GM23248 (cell line): ENCODE data around the gene PTPN20. TPM values are rescaled to one million over a fixed set of nuclear protein-coding genes. Genes with fewer than 3 reads are reported as not detected.

Source experiments
- DNase-seq: peaks from one replicate; pipeline ENCODE4 v3.0.0-alpha.2; 2015
- H2AFZ ChIP-seq: fragments of 200-600 bp; sonication (generic); 2 replicates; pipeline ENCODE4 v1.6.1; 2016; ENCODE audit warnings: antibody characterized with exemption
- H3F3A ChIP-seq: fragments of 200-600 bp; sonication (generic); 2 replicates; pipeline ENCODE4 v1.6.1; 2016; ENCODE audit warnings: mild to moderate bottlenecking, antibody characterized with exemption, mixed run types; ENCODE audit not compliant: insufficient read depth
- H3K27ac ChIP-seq: fragments of 200-600 bp; sonication (generic); 2 replicates; pipeline ENCODE4 v1.5.1; 2016; ENCODE audit warnings: mild to moderate bottlenecking
- H3K27me3 ChIP-seq: fragments of 200-600 bp; sonication (generic); replicated peaks from 2 replicates; pipeline ENCODE4 v1.6.1; 2016; ENCODE audit warnings: mild to moderate bottlenecking; ENCODE audit not compliant: insufficient read depth
- H3K36me3 ChIP-seq: fragments of 200-600 bp; sonication (generic); 2 replicates; pipeline ENCODE4 v1.6.1; 2016; ENCODE audit warnings: low read depth, mild to moderate bottlenecking
- H3K4me1 ChIP-seq: fragments of 200-600 bp; sonication (generic); 2 replicates; pipeline ENCODE4 v1.6.1; 2016; ENCODE audit warnings: mild to moderate bottlenecking; ENCODE audit not compliant: insufficient read depth
- H3K4me2 ChIP-seq: fragments of 200-600 bp; sonication (generic); one replicate; pipeline ENCODE4 v1.6.1; 2016; ENCODE audit warnings: mild to moderate bottlenecking; ENCODE audit not compliant: unreplicated experiment
- H3K4me3 ChIP-seq: fragments of 200-600 bp; sonication (generic); 2 replicates; pipeline ENCODE4 v1.5.1; 2016; ENCODE audit warnings: mild to moderate bottlenecking
- H3K79me2 ChIP-seq: fragments of 200-600 bp; sonication (generic); 2 replicates; pipeline ENCODE4 v1.6.1; 2016; ENCODE audit warnings: mild to moderate bottlenecking; ENCODE audit not compliant: insufficient read depth
- H3K9ac ChIP-seq: fragments of 200-600 bp; sonication (generic); 2 replicates; pipeline ENCODE4 v1.6.1; 2016; ENCODE audit warnings: mild to moderate bottlenecking
- H3K9me2 ChIP-seq: fragments of 200-600 bp; sonication (generic); 2 replicates; pipeline ENCODE4 v1.6.1; 2016; ENCODE audit warnings: mixed run types, mild to moderate bottlenecking, moderate library complexity; ENCODE audit not compliant: insufficient read depth
- H3K9me3 ChIP-seq: fragments of 200-600 bp; sonication (generic); one replicate; pipeline ENCODE4 v1.6.1; 2017; ENCODE audit warnings: low read depth
- H4K20me1 ChIP-seq: fragments of 200-600 bp; sonication (generic); 2 replicates; pipeline ENCODE4 v1.6.0; 2016; ENCODE audit not compliant: insufficient read depth
- EZH2 ChIP-seq: fragments of 200-600 bp; sonication (generic); IDR thresholded peaks from 2 replicates; pipeline ENCODE4 v1.6.1; 2018; ENCODE audit warnings: antibody characterized with exemption, mild to moderate bottlenecking; ENCODE audit not compliant: insufficient read depth, poor library complexity, severe bottlenecking
- EZH2phosphoT487 ChIP-seq: fragments of 200-600 bp; sonication (generic); IDR thresholded peaks from 2 replicates; pipeline ENCODE4 v1.6.1; 2018; ENCODE audit warnings: antibody characterized with exemption, moderate library complexity, mild to moderate bottlenecking, low read depth; ENCODE audit not compliant: insufficient read depth
- WGBS, 2 experiments: methylation state at CpG; one replicate each; pipeline ENCODE4 v1.1.6; 2015 to 2017; ENCODE audit warnings: low lambda C conversion rate in 2 of 2, low coverage in 1 of 2; ENCODE audit errors: missing lambda C conversion rate in 2 of 2; 5-methylcytosine and 5-hydroxymethylcytosine counted together
- in situ Hi-C: fragments of 300-500 bp; cut with MboI; formaldehyde crosslinking; loops from 2 replicates; pipeline ENCODE4 v1.15.0; 2020
- polyA plus RNA-seq: library from polyadenylated mRNA; unstranded; fragments of >200 nt; fragmentation: Nextera tagmentation; extraction: Ambion mirVana; gene quantifications from 2 replicates; pipeline ENCODE4 v1.2.1, GENCODE V29; 2016
- total RNA-seq: library from RNA; depleted of rRNA; stranded (reverse); fragments of >200 nt; shearing (Covaris generic); gene quantifications from 2 replicates; pipeline ENCODE4 v1.2.3, GENCODE V29; 2014

Gene PTPN20
- total and polyA plus RNA-seq, 2 experiments from 2014 or later: 0.15 to 0.22 TPM

DNA sequence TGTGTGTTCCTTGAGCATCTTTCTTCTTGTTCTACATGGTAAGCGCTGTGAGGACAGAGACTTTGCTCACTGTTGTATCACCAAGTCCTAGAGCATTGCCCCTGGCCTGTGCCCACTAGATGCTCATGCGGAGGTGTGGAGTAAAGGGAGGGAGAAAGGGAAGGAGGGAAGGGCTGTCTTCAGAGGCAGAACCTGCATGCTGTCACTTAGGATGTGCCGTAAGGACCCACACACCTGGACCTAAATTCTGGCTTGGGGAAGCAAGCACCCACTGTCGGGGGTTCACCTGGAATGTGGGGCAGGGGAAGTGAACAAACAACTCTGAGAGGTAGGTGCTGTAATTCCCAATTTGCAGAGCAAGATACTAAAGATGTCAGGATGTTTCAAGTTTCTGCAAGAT, 129.5 kb downstream of the PTPN20 start:
- H3K27ac ChIP-seq: no peak overlapping the region
- no peaks in the 10 kb centered on the region for H3K79me2 ChIP-seq
- H3K4me2 ChIP-seq: no peak overlapping the region
- H3K9me3 ChIP-seq: no peaks in the 10 kb centered on the region
- no peak overlapping the region for H3K4me3 ChIP-seq
- no peaks in the 10 kb centered on the region for H3K36me3 ChIP-seq
- no peak overlapping the region for H2AFZ ChIP-seq
- in situ Hi-C loops: no loop called here
- H3K27me3 ChIP-seq: no peaks in the 10 kb centered on the region
- H3K4me1 ChIP-seq: peaks cover 9% of the 10 kb centered on the region
- TF ChIP-seq EZH2phosphoT487: no peak
- TF ChIP-seq EZH2: no peak
- 75 to 84% methylated on average over 4 of the region's 4 CpGs for WGBS, 2 experiments
- DNase-seq: no peak
- H3K9ac ChIP-seq: no peak overlapping the region
- H3F3A ChIP-seq: peaks cover 6% of the 10 kb centered on the region; the same call in 1 of the 2 replicates
- H4K20me1 ChIP-seq: no peaks in the 10 kb centered on the region
- H3K9me2 ChIP-seq: no peaks in the 10 kb centered on the region

GRCh38 chr10:47041396-47042198, 130.4 kb downstream of the PTPN20 start:
- H3K4me1 ChIP-seq: peaks cover 9% of the 10 kb centered on the region
- 49 to 57% methylated on average over 4 of the region's 4 CpGs for WGBS, 2 experiments

GRCh38 chr10:47042199-47042473, 130.9 kb downstream of the PTPN20 start:
- Histone ChIP-seq H3K9ac (no peak overlapping the region), H3K9me3 (no peaks in the 10 kb centered on the region), H3K4me3 (no peak overlapping the region), H4K20me1 (no peaks in the 10 kb centered on the region), H3F3A (peaks cover 6% of the 10 kb centered on the region; the same call in 1 of the 2 replicates), H3K4me1 (peaks cover 9% of the 10 kb centered on the region), H3K79me2 (no peaks in the 10 kb centered on the region), H2AFZ (no peak overlapping the region), H3K9me2 (no peaks in the 10 kb centered on the region), H3K27me3 (no peaks in the 10 kb centered on the region), H3K27ac (no peak overlapping the region), H3K36me3 (no peaks in the 10 kb centered on the region), H3K4me2 (no peak overlapping the region)
- 73 to 79% methylated on average over 5 of the region's 5 CpGs for WGBS, 2 experiments
- in situ Hi-C loops: no loop called here
- no peak for DNase-seq
- TF ChIP-seq EZH2 (no peak), EZH2phosphoT487 (no peak)

More at GRCh38 chr10:47041396-47042198, 130.4 kb downstream of the PTPN20 start:
- Histone ChIP-seq H3K36me3 (no peaks in the 10 kb centered on the region), H2AFZ (peak overlapping the region; percentile 21; the same call in 1 of the 2 replicates), H4K20me1 (no peaks in the 10 kb centered on the region), H3F3A (peaks cover 6% of the 10 kb centered on the region; the same call in 1 of the 2 replicates), H3K27ac (peak overlapping the region; percentile 34), H3K4me2 (no peak overlapping the region), H3K79me2 (no peaks in the 10 kb centered on the region), H3K4me3 (no peak overlapping the region), H3K9me3 (no peaks in the 10 kb centered on the region), H3K27me3 (no peaks in the 10 kb centered on the region), H3K9ac (no peak overlapping the region), H3K9me2 (no peaks in the 10 kb centered on the region)
- DNase-seq: peak; percentile 50
- in situ Hi-C loops: no loop called here
- no peak for TF ChIP-seq EZH2phosphoT487
- TF ChIP-seq EZH2: no peak

DNA sequence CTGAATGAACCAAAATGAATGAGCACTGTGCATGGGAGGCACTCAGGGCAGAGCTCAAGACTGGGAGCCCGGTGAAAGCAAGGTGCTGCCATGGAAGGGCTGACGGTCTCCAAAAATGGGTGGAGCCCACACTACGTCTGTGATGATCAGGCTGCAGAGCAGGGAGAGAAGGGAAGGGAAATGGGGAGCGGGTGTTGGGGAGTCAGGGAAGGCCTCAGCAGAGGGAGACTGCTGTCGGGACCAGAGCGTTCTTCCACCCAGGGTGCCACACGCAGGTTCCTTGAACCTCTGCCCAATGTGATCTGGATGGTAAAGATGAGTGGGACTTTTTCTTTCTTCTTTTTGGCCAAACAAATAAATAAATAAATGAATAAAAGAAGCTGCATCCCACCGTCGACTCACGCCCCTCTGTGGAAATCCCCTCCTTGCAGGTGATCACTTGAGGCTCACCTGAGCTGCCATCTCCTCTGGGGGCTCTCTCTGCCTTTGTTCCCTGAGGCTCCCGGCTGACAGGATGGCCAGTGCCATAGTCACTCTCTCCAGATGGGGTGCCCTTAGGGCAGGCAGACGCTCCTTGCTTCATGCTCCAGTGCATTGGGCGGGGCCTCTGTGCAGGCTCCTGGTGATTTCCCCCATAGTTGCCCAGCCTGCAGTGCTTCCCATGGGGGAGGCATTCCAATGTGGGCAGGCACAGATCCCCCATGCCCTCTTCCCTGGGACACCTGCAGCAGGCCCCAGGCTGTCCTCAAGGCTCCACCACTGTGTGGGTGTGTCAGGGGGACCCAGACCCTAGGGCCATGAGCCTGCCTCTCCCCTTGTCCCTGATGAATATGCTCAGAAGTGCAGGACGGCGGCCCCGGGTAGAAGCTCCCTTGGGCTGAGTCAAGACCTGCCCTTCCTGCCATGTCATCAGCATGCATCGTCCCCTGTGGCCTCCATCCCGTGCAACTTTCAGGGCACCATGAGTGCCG, 131.8 kb downstream of the PTPN20 start:
- no peaks in the 10 kb centered on the region for H3K27me3 ChIP-seq

More for the DNA sequence above, 131.8 kb downstream of the PTPN20 start:
- Histone ChIP-seq H2AFZ (no peak overlapping the region), H3K4me2 (no peak overlapping the region), H3K9ac (no peak overlapping the region), H3K36me3 (no peaks in the 10 kb centered on the region), H3K27ac (no peak overlapping the region), H3K79me2 (no peaks in the 10 kb centered on the region), H3K9me2 (no peaks in the 10 kb centered on the region), H4K20me1 (no peaks in the 10 kb centered on the region), H3F3A (peaks cover 6% of the 10 kb centered on the region; the same call in 1 of the 2 replicates), H3K4me3 (no peak overlapping the region), H3K4me1 (peaks cover 9% of the 10 kb centered on the region), H3K9me3 (no peaks in the 10 kb centered on the region)
- 76 to 77% methylated on average over 17 to 19 of the region's 19 CpGs for WGBS, 2 experiments
- no peak for DNase-seq
- TF ChIP-seq EZH2phosphoT487: no peak
- no peak for TF ChIP-seq EZH2
- in situ Hi-C loops: no loop called here
